Heart left ventricle (tissue), 16 donors: ENCODE data around the gene GRM8. TPM values are rescaled to one million over a fixed set of nuclear protein-coding genes. Genes with fewer than 3 reads are reported as not detected.

Experiments
- ATAC-seq, 4 donors: fragments of 200-7000 bp; cut with Tn5 transposase; one replicate each; pipeline ENCODE4 v1.9.1; 2020 to 2022; ENCODE audit warnings: moderate library complexity in 4 of 4, mild to moderate bottlenecking in 3 of 4, moderate number of reproducible peaks in 1 of 4
- DNase-seq, 5 donors: peaks; one replicate each; pipeline ENCODE4 v3.0.0-alpha.2; 2020
- H3K27ac ChIP-seq, 12 donors: fragments of 200-600 bp; sonication (generic) in 4 of 12; one replicate each; pipeline versions ENCODE4 v1.5.0 to v1.8.0; 2016 to 2022; ENCODE audit warnings: mild to moderate bottlenecking in 2 of 12
- H3K27me3 ChIP-seq, 9 donors: fragments of 200-600 bp; sonication (generic) in 2 of 9; one replicate each; pipeline versions ENCODE4 v1.5.1 to v1.8.0; 2016 to 2022; ENCODE audit warnings: mild to moderate bottlenecking in 3 of 9
- H3K36me3 ChIP-seq, 9 donors: fragments of 200-600 bp; sonication (generic) in 2 of 9; one replicate each; pipeline versions ENCODE4 v1.5.0 to v1.8.0; 2018 to 2022; ENCODE audit warnings: mild to moderate bottlenecking in 2 of 9
- H3K4me1 ChIP-seq, 12 donors: fragments of 200-600 bp; sonication (generic) in 4 of 12; one replicate each; pipeline versions ENCODE4 v1.5.0 to v1.8.0; 2016 to 2022; ENCODE audit warnings: mild to moderate bottlenecking in 3 of 12
- H3K4me3 ChIP-seq, 12 donors: fragments of 200-600 bp; sonication (generic) in 4 of 12; one replicate each; pipeline versions ENCODE4 v1.5.0 to v1.8.0; 2017 to 2022; ENCODE audit warnings: mild to moderate bottlenecking in 9 of 12, moderate library complexity in 4 of 12
- H3K9me3 ChIP-seq, 12 donors: fragments of 200-600 bp; sonication (generic) in 4 of 12; one replicate each; pipeline versions ENCODE4 v1.5.0 to v1.8.0; 2016 to 2022; ENCODE audit warnings: mild to moderate bottlenecking in 1 of 12
- CTCF ChIP-seq, 12 donors: fragments of 200-600 bp; sonication (generic) in 4 of 12; IDR thresholded peaks; one replicate each; pipeline versions ENCODE4 v1.5.0 to v1.8.0; 2018 to 2022; ENCODE audit warnings: antibody characterized with exemption in 12 of 12, mild to moderate bottlenecking in 5 of 12
- POLR2A ChIP-seq, 2 donors: fragments of 450-650 bp; IDR thresholded peaks; one replicate each; pipeline ENCODE4 v1.6.1; 2017; ENCODE audit warnings: antibody characterized with exemption in 2 of 2, mild to moderate bottlenecking in 2 of 2, moderate library complexity in 2 of 2
- WGBS, 4 donors: extraction: QIAGEN DNeasy Blood & Tissue Kit in 2 of 4; methylation state at CpG; one replicate each; pipeline versions ENCODE4 v1.1.5 to v1.1.7; 2013 to 2018; 5-methylcytosine and 5-hydroxymethylcytosine counted together
- intact Hi-C, 10 donors: fragments of 100-400 bp; cut with DNase I; formaldehyde crosslinking; loops; one replicate each; pipeline versions ENCODE4 v1.11.1 to v1.14.2; 2022
- polyA plus RNA-seq, 2 donors: library from polyadenylated mRNA; stranded (reverse); fragments of 200-250 nt; gene quantifications; one replicate each; pipeline ENCODE4 v1.2.3, GENCODE V29; 2013
- total RNA-seq, 9 donors: library from RNA; depleted of rRNA in 2 of 9; stranded (reverse); fragments of >200 nt in 2 of 9; fragmentation: NEBNext Ultra II Directional in 3 of 9; extraction: Animal tissue kit (Norgen Biotek cat#: 25700) in 3 of 9; gene quantifications; one replicate each; pipeline versions ENCODE4 v1.1.0 to v1.2.4, GENCODE V29; 2016 to 2023
- donor health status: ischemic (EF 13 %, LVEDD 7.1; RV severe dilation, severe dysfunction).
- donor health status: healthy with polysubstance abuse.
- donor health status: DM: no; HTN: yes; CAD: no.
- donor health status: DM: no; HTN: no; CAD: no.
- donor health status: ischemic (EF 25% LVEDD 6.9; RV normal size, moderate dysfunction).
- donor health status: ischemic (EF 25% LVEDD 5.7; RV mildly dilated, moderate dysfunction).
- donor health status: healthy.
- donor health status: DM: yes; HTN: yes; CAD: no.
- donor health status: ischemic (EF 35%, LVEDD 5.7; RV mildly dilated, moderate dysfunction).
- donor health status: nonischemic (EF 11% LVEDD 7.7; RV severe dilation, severe dysfunction).
- donor health status: DM: yes; HTN: yes; CAD: no.
- donor health status: PGD.
- donor health status: ischemic (EF 29% LVEDD 5.4; RV normal size, mild dysfunction).
- donor health status: nonischemic (EF 23%, LVEDD 6.1; RV moderate dilation, normal function).

The GRM8 gene
- total and polyA plus RNA-seq, 11 donors: 0.21 to 0.75 (median 0.32) TPM; not detected in 5

GRCh38 chr7:126760914-126761577, 491.7 kb downstream of the GRM8 start:
- Histone ChIP-seq H3K9me3 (no peaks in the 10 kb centered on the region), H3K36me3 (no peaks in the 10 kb centered on the region), H3K27ac (no peak overlapping the region), H3K27me3 (no peaks in the 10 kb centered on the region), H3K4me3 (no peak overlapping the region), H3K4me1 (no peaks in the 10 kb centered on the region)
- ATAC-seq (no peak), DNase-seq (no peak)
- 79 to 88% (median 80%) methylated on average over 11 to 13 of the region's 13 CpGs for WGBS, 4 donors
- TF ChIP-seq POLR2A (IDR thresholded peaks at IDR 0.05): no peak
- intact Hi-C loops: no loop called here

- ATAC-seq: no peak
- TF ChIP-seq CTCF (IDR thresholded peaks at IDR 0.05) (no peak), POLR2A (IDR thresholded peaks at IDR 0.05) (no peak)
- 62 to 76% (median 71%) methylated on average over 3 of the region's 3 CpGs for WGBS, 4 donors
These were observed 497.4 kb downstream of the GRM8 start for GRCh38 chr7:126755381-126755780.

DNA sequence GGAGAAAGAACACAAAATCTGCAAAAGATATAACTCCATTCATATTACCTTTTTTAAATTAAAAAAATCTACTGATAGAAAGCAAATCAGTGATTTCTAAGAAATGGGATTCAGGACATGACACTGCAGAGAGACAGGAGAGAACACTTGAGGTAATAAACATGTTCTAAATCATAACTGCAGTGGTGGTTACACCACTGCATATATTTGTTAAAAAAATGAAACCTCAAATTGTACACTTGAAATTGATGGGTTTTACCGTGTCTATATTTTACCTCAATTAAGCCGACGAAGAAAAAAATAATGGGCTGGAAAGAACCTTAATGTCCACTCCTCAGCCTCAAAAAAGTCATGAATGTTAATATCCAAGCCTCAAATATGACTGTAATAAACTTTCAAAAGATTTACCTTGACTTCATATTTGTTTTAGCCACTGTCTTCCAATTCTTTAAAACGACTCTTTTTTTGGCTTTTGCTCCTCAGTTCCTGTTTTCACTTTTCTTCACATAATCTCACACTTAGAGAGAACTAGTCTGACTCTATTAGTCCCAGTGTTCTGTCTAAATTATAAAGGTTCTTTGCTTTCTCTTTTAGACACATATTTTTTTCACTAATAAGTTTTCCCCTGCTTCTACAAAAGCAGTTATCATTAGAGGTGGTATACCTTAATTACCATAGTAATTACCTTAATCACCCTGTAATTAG, 502.4 kb downstream of the GRM8 start:
- ATAC-seq: no peak
- TF ChIP-seq CTCF (IDR thresholded peaks at IDR 0.05) (no peak), POLR2A (IDR thresholded peaks at IDR 0.05) (no peak)
- no peaks in the 10 kb centered on the region for H3K36me3 ChIP-seq
- no peaks in the 10 kb centered on the region for H3K4me1 ChIP-seq
- intact Hi-C loops: no loop called here
- no peak for DNase-seq
- H3K27me3 ChIP-seq: no peaks in the 10 kb centered on the region
- WGBS, 4 donors: 80 to 88% (median 84%) methylated on average over 4 of the region's 4 CpGs
- H3K4me3 ChIP-seq: no peak overlapping the region
- H3K27ac ChIP-seq: no peak overlapping the region
- no peaks in the 10 kb centered on the region for H3K9me3 ChIP-seq

More at GRCh38 chr7:126755381-126755780, 497.4 kb downstream of the GRM8 start:
- Histone ChIP-seq H3K9me3 (no peaks in the 10 kb centered on the region), H3K36me3 (no peaks in the 10 kb centered on the region), H3K4me3 (no peak overlapping the region), H3K27me3 (no peaks in the 10 kb centered on the region), H3K4me1 (no peaks in the 10 kb centered on the region), H3K27ac (no peak overlapping the region)
- DNase-seq: no peak
- intact Hi-C loops: no loop called here

GRCh38 chr7:126728967-126729366, 523.8 kb downstream of the GRM8 start:
- 47 to 62% (median 58%) methylated on average over 2 of the region's 2 CpGs for WGBS, 4 donors
- Histone ChIP-seq H3K4me3 (no peak overlapping the region), H3K27ac (no peak overlapping the region), H3K4me1 (no peaks in the 10 kb centered on the region), H3K36me3 (no peaks in the 10 kb centered on the region), H3K27me3 (no peaks in the 10 kb centered on the region), H3K9me3 (no peaks in the 10 kb centered on the region)
- no peak for DNase-seq
- no peak for ATAC-seq
- TF ChIP-seq CTCF (IDR thresholded peaks at IDR 0.05) (no peak), POLR2A (IDR thresholded peaks at IDR 0.05) (no peak)
- intact Hi-C loops: no loop called here
